ENCODE data around the gene DLGAP1. TPM values are rescaled to one million over a fixed set of nuclear protein-coding genes. Genes with fewer than 3 reads are reported as not detected.
"Not testable (repeated sequence)": the region's sequence is repeated elsewhere in the genome, so short reads cannot be mapped to it uniquely, and the experiment has no call there.

Gene DLGAP1
- total RNA-seq, 1 donor from 2014 or later, result 0.05 TPM

- H3K9me3 Mint-ChIP-seq (ENCODE audit: unreplicated experiment), result no peaks in the 10 kb centered on the region
- peaks cover 32% of the 10 kb centered on the region for H3K4me1 Mint-ChIP-seq (ENCODE audit: unreplicated experiment)
- no peak overlapping the region for H3K4me3 Mint-ChIP-seq (ENCODE audit: unreplicated experiment)
- H3K27me3 Mint-ChIP-seq (ENCODE audit: unreplicated experiment), result no peaks in the 10 kb centered on the region
- no peak for TF ChIP-seq CTCF (IDR thresholded peaks at IDR 0.05)
- H3K36me3 Mint-ChIP-seq (ENCODE audit: unreplicated experiment), result no peaks in the 10 kb centered on the region
- DNase-seq (ENCODE audit: extremely low spot score, unreplicated experiment), result no peak
- peak overlapping the region; percentile 87 for H3K27ac Mint-ChIP-seq (ENCODE audit: unreplicated experiment)
Measured at GRCh38 chr18:3610813-3611212, 844.3 kb downstream of the DLGAP1 start.

- H3K4me1 Mint-ChIP-seq (ENCODE audit: unreplicated experiment), result peaks cover 27% of the 10 kb centered on the region
- no peak for DNase-seq (ENCODE audit: extremely low spot score, unreplicated experiment)
- H3K27ac Mint-ChIP-seq (ENCODE audit: unreplicated experiment), result no peak overlapping the region
- no peak for TF ChIP-seq CTCF (IDR thresholded peaks at IDR 0.05)
- H3K9me3 Mint-ChIP-seq (ENCODE audit: unreplicated experiment), result no peaks in the 10 kb centered on the region
- no peaks in the 10 kb centered on the region for H3K36me3 Mint-ChIP-seq (ENCODE audit: unreplicated experiment)
- H3K27me3 Mint-ChIP-seq (ENCODE audit: unreplicated experiment), result no peaks in the 10 kb centered on the region
- no peak overlapping the region for H3K4me3 Mint-ChIP-seq (ENCODE audit: unreplicated experiment)
Measured at GRCh38 chr18:3610188-3610708, 844.9 kb downstream of the DLGAP1 start.

GRCh38 chr18:3608488-3608887 is 846.6 kb downstream of the DLGAP1 start:
- no peaks in the 10 kb centered on the region for H3K9me3 Mint-ChIP-seq (ENCODE audit: unreplicated experiment)
- H3K36me3 Mint-ChIP-seq (ENCODE audit: unreplicated experiment), result no peaks in the 10 kb centered on the region
- peak overlapping the region; percentile 11 for H3K27ac Mint-ChIP-seq (ENCODE audit: unreplicated experiment)
- no peaks in the 10 kb centered on the region for H3K27me3 Mint-ChIP-seq (ENCODE audit: unreplicated experiment)
- no peak overlapping the region for H3K4me3 Mint-ChIP-seq (ENCODE audit: unreplicated experiment)
- peaks cover 25% of the 10 kb centered on the region for H3K4me1 Mint-ChIP-seq (ENCODE audit: unreplicated experiment)
- TF ChIP-seq CTCF (IDR thresholded peaks at IDR 0.05), result no peak
- DNase-seq (ENCODE audit: extremely low spot score, unreplicated experiment), result no peak

GRCh38 chr18:3608099-3608453 is 847.0 kb downstream of the DLGAP1 start:
- not testable (repeated sequence) for H3K27me3 Mint-ChIP-seq (ENCODE audit: unreplicated experiment); H3K4me3 Mint-ChIP-seq (ENCODE audit: unreplicated experiment); DNase-seq (ENCODE audit: extremely low spot score, unreplicated experiment); H3K36me3 Mint-ChIP-seq (ENCODE audit: unreplicated experiment); H3K27ac Mint-ChIP-seq (ENCODE audit: unreplicated experiment); H3K9me3 Mint-ChIP-seq (ENCODE audit: unreplicated experiment)
- peaks cover 25% of the 10 kb centered on the region for H3K4me1 Mint-ChIP-seq (ENCODE audit: unreplicated experiment)

- Mint-ChIP-seq H3K27me3 (ENCODE audit: unreplicated experiment) (no peaks in the 10 kb centered on the region), H3K4me3 (ENCODE audit: unreplicated experiment) (no peak overlapping the region)
Measured at GRCh38 chr18:3607309-3608098, 847.6 kb downstream of the DLGAP1 start.

GRCh38 chr18:3606863-3607262 is 848.2 kb downstream of the DLGAP1 start:
- not testable (repeated sequence) for DNase-seq (ENCODE audit: extremely low spot score, unreplicated experiment); H3K9me3 Mint-ChIP-seq (ENCODE audit: unreplicated experiment); H3K27ac Mint-ChIP-seq (ENCODE audit: unreplicated experiment)

More at GRCh38 chr18:3607309-3608098, 847.6 kb downstream of the DLGAP1 start:
- H3K36me3 Mint-ChIP-seq (ENCODE audit: unreplicated experiment), result no peaks in the 10 kb centered on the region
- no peaks in the 10 kb centered on the region for H3K9me3 Mint-ChIP-seq (ENCODE audit: unreplicated experiment)
- H3K27ac Mint-ChIP-seq (ENCODE audit: unreplicated experiment), result no peak overlapping the region
- no peak for TF ChIP-seq CTCF (IDR thresholded peaks at IDR 0.05)
- DNase-seq (ENCODE audit: extremely low spot score, unreplicated experiment), result no peak
- peaks cover 25% of the 10 kb centered on the region for H3K4me1 Mint-ChIP-seq (ENCODE audit: unreplicated experiment)

More at GRCh38 chr18:3606863-3607262, 848.2 kb downstream of the DLGAP1 start:
- not testable (repeated sequence) for H3K36me3 Mint-ChIP-seq (ENCODE audit: unreplicated experiment); H3K27me3 Mint-ChIP-seq (ENCODE audit: unreplicated experiment); H3K4me3 Mint-ChIP-seq (ENCODE audit: unreplicated experiment)
- H3K4me1 Mint-ChIP-seq (ENCODE audit: unreplicated experiment), result peaks cover 24% of the 10 kb centered on the region
